Activated CD4-positive, alpha-beta T cell treated with anti-CD3 and anti-CD28 coated beads, Interleukin-2, Interleukin-4, amounts not matched to agents 100 ng/mL and 50 ng/mL, durations not matched to agents 16 hours and 8 hours (primary cell): Measurements from ENCODE around the gene GPR157.

Experiments
- DNase-seq: peaks from one replicate; pipeline ENCODE4 v3.0.0-alpha.2; 2020; ENCODE audit warnings: low spot score

The GPR157 gene

GRCh38 chr1:9087411-9088125, 41.3 kb downstream of the GPR157 start:
- DNase-seq: no peak

GRCh38 chr1:9086796-9087195, 42.1 kb downstream of the GPR157 start:
- no peak for DNase-seq

- no peak for DNase-seq
Observed at GRCh38 chr1:9086045-9086444, 42.9 kb downstream of the GPR157 start.

GRCh38 chr1:9085306-9085940, 43.5 kb downstream of the GPR157 start:
- DNase-seq: no peak

GRCh38 chr1:9084906-9085305, 44.0 kb downstream of the GPR157 start:
- no peak for DNase-seq

GRCh38 chr1:9081473-9081872, 47.4 kb downstream of the GPR157 start:
- no peak for DNase-seq

GRCh38 chr1:9080705-9081291, 48.1 kb downstream of the GPR157 start:
- DNase-seq: no peak

- DNase-seq: no peak
Observed at GRCh38 chr1:9079988-9080704, 48.8 kb downstream of the GPR157 start.

- DNase-seq: no peak
Observed at GRCh38 chr1:9078752-9079500, 50.0 kb downstream of the GPR157 start.

GRCh38 chr1:9078015-9078751, 50.7 kb downstream of the GPR157 start:
- DNase-seq: peak; percentile 19

- no peak for DNase-seq
Observed at GRCh38 chr1:9075022-9075421, 53.9 kb downstream of the GPR157 start.

- no peak for DNase-seq
Observed at GRCh38 chr1:9073143-9073542, 55.8 kb downstream of the GPR157 start.

- no peak for DNase-seq
Observed at GRCh38 chr1:9071554-9072235, 57.2 kb downstream of the GPR157 start.

GRCh38 chr1:9070486-9070885, 58.4 kb downstream of the GPR157 start:
- no peak for DNase-seq

- no peak for DNase-seq
Observed at GRCh38 chr1:9069326-9070100, 59.4 kb downstream of the GPR157 start, which contains the start of gene SLC2A5. TSS of gene SLC2A5 (minus strand) at chr1:9069635. CDS start at chr1:9069536, 99 bp downstream.

- DNase-seq: no peak
Observed at GRCh38 chr1:9068981-9069325, 59.9 kb downstream of the GPR157 start.

- DNase-seq: no peak
Observed at GRCh38 chr1:9066945-9067807, 61.7 kb downstream of the GPR157 start.

GRCh38 chr1:9065213-9065751, 63.6 kb downstream of the GPR157 start:
- no peak for DNase-seq

- DNase-seq: no peak
Observed at GRCh38 chr1:9062846-9063245, 66.1 kb downstream of the GPR157 start.
